SKM-1 (cell line): ENCODE measurements around the gene MED12L.

Source experiments
- DNase-seq: peaks from one replicate; lab custom pipeline; 2025; ENCODE audit not compliant: unreplicated experiment; lab: John Stamatoyannopoulos, UW

Gene MED12L

DNA sequence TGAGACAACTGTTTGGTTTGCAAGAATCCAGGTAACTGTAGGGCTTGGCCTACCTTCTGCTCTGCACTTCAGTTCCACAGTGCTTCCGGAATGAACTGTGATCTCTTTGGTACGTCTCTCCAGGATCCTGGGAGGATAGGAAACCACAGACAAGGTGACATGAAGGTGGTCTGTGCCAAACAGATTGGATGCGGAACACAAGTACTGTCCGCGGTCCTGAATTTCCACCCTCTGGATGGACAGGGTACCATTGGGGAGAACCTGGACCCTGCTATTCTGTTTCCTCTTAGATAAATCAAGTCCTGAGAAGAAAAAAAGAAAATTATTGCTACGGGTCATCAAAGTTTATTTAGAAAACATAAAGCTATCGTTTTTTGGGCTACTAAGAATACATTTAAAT, 358.1 kb downstream of the MED12L start:
- DNase-seq: no peak

DNA sequence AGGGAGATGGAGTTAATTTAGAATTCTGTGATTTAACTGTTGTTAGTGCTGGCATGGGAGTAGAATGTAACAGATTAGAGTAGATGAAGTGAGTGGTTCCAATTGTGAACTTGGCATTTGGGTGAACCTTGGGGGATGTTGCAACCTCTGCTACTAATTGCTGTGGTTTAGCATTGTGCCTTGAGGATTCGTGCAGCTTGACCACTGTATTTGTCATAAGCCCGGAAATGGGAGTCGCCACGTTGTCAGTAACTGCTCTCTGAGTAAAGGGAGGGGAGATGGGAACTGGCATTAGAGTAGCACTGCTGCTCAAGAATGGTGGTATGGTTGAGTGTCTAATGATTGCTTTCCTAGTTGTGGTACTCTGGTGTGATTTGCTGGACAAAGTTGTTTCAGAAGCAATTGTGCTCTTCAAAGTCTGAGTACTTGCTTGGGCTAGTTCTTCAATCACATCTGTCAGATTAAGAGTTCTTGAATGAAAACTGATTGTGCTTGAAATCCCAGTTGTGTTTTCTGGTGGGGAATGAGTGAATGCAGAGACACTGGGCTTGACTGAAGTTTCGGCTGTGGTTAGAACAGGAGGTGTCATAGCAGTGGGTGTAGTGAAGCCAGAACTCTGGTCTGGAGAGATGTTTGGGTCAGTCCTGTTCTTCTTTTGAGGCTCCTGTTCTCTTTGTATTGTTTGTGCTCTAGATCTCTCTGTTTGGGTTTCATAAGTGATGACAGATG, 360.0 kb downstream of the MED12L start:
- peak; percentile 86 for DNase-seq

DNA sequence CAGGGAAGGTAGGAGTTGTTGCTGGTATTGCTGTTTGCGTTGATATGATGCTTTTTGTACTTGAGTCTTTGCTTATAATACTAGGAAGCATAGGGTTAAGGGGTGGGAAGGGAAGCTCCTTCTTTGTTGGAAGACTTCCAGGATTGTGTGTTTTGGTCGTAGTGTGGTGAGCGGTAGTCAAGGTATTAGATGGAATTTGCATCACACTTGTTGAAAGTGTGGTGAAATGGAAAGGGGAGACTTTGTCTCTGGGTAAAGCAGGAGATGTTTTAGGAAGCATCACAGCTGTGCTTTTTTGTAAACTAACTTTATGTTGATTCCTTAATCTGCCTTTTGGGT, 360.5 kb downstream of the MED12L start:
- no peak for DNase-seq

DNA sequence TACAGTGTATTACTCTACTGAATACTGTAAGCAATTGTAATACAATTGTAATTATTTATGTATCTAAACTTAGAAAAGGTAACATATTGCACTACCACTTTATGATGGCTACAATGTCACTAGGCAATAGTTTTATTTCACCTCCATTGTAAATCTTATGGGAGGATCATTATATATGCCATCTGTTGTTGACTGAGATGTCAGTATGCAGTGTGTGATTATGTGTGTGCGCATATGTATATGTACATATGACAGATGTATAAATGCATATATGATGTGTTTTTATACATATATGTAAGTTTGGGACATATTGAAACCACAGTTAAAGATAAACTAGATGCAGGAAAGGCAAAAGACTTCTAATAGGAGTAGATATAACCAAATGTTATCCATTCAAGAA, 366.9 kb downstream of the MED12L start:
- DNase-seq: no peak

DNA sequence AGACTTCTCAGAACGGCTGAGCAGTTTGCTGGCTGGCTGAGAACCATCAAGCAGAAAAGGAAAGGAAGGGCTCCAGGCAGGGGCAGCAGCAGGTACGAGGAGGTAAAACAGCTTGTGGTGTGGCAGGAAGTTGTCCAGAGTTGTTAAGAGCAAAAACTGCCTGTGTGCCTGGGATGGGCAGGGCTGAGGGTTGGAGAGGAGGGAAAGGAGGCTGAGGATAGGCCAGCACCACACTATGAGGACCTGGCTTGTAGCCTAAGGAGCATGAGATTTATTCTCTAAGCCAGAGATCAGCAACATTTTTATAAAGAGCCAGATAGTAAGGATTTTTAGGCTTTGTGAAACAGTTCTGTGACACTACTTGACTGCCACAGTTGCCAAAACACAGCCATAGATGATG, 367.4 kb downstream of the MED12L start:
- no peak for DNase-seq

DNA sequence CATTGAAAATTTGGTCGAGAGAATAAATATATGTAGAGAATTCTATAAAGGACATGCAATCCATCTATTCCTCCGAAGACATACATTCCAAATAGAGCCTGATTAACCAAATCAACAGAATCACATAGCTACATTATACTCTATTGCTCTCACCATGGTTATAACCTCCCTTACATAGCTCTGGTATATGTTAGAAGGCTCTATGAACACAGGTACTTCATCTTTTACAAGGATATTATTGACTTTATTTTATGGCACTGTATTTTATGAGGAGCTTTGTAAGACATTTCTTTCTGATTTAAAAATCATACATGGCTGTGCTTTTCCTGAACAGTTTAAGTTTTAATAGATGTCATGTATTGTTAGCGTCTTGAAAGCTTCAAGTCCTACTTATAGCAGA, 370.6 kb downstream of the MED12L start:
- DNase-seq: no peak

DNA sequence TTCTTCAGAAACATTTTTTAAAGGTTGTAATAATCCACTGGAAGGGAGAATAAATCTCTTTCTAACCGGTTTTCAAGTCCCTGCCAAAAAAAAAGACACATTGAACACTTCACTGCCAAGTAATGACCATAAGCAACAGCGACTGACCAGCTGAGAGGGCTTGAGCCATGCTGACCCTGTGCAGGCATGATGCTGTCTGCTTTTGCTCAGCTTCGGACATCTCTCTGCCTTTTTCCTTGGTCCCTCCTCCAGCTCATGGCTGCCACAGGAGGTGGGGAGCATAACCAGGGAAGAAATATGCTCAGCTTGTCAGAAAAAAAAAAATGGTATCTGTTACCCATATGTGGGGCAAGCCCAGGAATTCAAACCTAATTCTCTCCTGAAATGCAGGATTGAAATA, 373.9 kb downstream of the MED12L start:
- no peak for DNase-seq

DNA sequence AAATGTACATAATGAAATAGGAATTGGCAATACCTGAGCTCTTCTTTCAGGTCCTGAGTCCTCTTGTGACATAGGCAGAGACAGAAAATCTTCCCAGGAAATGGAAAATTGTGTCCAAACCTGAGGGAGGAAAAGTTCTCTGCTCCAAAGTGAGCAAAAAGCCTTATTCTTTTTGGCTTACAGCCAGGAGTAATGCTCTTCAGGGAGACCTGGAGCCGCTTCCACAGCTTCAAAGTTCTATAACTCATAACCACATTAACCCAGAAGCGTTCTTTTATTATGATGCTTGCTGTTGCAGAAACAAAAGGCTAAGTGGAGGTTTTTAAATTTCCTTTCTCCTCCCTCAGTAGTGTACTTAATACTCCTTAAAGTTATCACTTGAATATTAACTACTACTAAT, 374.8 kb downstream of the MED12L start:
- DNase-seq: no peak

DNA sequence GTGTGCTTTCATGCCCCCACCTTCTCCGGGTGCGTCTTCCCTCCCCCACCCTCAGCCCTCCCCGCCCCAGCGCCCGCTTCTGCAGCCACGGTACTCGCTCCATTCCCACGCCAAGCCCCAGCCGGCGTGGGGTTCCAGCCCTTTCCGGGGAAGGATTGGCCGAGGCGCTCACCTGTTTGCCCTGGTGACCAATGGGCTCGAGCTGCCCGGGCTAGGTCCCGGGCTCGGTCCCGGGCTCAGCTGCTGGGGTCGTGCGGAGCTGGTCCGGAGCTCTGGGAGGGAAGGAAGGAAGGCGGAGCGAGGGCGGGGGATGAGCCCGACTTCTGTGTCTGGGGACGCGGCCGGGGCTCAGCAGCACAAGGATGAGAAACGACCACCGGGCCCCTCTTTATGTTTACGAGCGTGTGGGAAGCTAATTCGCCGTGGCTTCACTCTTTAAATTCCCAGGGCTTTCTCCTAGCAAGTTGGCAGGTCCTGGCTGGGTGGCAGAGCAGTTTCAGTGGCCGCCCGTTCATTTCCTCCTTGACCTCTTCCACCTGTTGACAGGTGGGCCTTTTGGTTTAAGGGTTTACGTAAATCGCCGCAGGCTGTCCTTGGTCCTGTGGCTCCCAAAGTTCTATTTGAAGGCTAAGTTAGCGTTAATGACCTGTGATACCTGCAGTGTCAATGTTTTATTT, 375.4 kb downstream of the MED12L start, which contains the start of gene IGSF10:
Gene IGSF10 (minus strand): TSS at position 288 of the 677 bp plus-strand sequence. CDS start 2,352 bp downstream, outside the sequence.
- no peak for DNase-seq

DNA sequence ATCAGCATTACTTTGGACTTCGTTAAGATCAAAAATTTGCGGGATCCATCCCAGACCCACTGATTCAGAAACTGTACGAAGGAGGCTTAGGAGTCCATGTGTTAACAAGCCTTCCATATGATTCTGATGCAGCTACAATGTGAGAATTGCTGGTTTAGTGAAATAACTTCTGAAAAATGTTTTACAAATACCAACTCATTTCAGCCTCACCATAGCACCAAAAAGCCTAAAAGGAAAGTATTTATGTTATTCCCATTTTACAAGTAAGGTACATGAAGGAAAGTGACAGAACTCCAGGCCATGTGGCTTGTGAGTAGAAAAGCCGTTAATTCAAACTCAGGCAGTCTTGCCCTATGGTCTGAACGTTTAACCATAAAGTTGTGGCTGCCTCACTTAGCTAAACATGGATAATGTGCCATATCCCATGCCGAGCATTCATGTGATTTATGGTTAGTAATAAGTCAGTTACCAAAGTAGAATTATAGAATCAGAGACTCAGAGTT, 376.9 kb downstream of the MED12L start:
- DNase-seq: no peak

DNA sequence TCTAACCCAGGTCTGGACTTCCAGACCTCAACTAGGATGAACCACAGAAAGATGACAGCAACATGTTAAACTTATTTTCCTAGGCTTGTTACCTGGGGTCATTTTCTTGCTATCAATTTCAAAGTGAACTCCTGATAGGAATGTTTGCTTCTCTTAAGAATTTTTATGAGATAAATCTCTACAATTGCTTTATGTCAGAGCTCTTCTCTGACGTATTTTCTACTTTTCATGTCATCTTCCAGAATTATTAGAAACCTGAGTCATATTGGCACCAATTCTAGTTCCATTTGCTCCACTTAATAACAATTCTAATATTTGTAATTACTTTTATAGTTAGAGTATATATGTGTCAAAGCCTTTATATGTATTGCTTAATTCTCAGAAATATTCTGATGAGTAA, 377.5 kb downstream of the MED12L start:
- DNase-seq: no peak

DNA sequence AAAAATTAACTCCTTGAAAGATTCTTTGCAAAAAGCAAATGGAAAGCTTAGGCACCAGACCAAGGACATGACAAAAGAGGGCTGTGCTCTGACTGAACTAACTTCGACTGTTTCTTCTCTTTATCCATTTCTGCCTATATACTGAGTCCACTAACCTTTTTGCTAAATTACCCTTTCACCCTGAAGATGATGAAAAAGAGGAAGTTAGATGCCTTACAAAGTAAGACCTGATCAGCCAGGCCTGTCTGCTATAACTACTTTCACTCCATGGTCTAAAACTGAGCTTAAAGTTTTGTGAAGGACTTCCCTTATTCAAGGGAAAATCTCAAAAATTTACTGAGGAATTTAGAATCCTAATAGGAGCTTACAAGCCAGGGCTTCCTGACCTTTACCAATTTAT, 381.6 kb downstream of the MED12L start:
- peak; percentile 61 for DNase-seq

DNA sequence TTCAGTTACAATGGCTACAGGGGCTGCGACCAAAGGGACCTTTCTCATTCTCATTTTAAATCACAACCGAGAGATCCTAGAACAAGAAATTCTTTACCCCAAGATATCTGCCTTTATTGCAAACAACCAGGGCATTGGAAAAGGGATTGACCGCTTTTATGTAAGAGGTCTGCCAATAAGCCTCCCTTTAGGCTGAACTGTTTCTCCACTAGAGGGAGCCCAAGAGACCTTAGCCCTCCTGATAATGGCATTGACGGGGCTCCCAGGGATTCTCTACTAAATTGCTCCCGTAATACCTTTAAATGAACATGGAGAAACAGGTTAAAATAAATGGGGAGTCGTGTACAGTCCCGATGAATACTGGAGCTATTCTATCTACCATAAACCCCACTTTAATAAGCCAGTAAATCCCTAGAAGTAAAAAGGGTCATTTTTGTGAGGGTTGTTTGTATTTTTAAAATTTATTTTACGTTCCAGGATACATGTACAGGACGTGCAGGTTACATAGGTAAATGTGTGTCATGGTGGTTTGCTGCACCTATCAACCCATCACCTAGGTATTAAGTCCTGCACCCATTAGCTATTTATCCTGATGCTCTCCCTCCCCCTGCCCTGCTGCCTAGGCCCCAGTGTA, 382.9 kb downstream of the MED12L start:
- peak; percentile 27 for DNase-seq

DNA sequence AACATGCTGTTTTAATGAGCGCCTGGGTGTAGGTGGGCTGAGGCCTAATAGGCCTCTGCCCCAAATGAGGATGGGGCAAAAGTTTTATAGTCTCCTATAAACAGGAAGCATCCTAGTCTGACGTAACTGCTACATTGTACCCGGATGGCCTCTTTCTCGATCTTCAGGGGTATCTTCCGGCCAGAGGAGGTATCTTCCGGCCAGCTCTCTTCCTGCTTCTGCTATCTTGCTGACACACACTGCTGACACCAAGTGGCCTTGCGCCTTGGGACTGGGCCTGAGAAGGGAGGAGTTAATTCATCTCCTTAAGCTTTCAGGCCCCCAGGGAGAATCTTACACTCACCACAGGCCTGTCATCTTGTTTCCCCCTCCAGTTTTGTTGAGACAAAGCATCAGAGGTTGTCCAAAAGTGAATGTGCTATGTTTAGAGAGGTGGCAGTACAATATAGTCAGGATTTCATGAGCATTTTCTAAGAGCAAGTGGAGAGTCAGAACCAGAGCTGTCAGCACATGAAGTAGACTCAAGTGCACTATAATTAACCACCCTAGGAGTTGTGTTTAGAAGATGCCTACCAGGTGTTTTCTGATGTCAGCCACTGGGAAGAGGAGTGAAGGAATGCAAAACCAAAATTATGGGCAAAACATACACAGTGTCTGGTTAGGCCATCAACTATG, 391.0 kb downstream of the MED12L start:
- DNase-seq: no peak

DNA sequence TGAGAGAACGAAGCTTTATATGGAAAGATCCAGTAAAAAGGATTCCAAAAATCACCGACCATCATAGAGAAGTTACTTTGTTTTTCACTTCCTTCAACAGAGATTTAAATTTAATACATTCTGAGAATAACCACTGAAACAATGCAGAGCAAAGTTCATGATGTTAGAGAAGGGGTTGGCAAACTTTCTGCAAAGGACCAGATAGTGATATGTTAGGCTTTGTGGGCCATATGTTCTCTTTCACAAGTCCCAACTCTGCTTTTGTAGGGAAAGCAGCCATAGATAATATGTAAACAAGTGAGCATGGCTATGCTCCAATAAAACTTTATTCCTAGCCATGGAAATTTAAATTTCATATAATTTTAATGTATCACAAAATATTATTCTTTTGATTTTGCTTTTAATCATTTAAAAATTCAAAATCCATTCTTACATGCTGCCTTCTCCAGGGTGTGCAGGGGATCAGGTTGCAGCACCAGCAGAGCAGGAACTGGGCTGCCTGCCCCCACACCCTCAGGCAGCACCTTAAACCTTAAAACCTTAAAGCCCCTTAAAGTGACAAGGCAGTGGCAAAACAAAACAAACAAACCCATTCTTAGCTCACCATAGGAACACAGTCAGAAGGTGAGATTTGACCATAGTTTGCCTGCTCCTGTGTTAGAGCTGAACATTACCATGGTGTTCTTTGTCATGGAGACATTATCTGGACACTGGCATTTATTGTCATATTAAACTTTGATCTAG, 392.3 kb downstream of the MED12L start:
- no peak for DNase-seq

DNA sequence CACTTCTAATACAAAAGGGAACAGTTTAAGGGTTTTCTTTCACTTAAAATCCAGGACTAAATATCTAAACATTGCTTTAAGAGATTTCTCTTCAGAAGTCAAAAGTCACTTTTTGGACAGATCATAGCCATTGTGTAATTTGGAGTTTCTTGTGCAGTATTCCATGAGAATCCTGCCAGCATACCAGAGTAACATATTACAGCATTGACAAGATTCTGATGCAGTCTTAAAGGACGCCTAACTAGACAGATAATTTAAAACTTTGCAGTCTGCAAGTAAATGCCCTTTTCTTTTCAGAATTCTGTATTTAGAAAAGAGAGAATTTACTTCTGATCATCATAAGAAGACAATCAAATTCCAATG, 392.9 kb downstream of the MED12L start:
- no peak for DNase-seq

DNA sequence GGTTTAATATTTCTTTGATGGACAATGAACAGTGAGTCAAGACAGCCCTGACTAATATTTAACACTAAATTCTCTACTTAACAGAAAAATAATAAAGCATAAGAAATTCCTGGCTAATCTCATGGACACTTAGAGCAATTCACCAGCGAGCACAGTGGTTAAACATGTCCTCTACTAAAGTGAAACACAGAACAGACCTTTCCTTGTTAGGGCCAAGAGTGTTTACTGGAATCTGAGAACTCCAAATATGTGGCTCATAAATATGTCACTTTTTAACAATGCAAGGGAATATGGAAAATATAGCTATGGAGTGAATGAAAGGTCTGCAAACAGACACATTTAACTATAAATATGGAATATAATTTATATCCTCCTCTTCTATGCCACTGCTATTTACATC, 394.0 kb downstream of the MED12L start:
- no peak for DNase-seq

DNA sequence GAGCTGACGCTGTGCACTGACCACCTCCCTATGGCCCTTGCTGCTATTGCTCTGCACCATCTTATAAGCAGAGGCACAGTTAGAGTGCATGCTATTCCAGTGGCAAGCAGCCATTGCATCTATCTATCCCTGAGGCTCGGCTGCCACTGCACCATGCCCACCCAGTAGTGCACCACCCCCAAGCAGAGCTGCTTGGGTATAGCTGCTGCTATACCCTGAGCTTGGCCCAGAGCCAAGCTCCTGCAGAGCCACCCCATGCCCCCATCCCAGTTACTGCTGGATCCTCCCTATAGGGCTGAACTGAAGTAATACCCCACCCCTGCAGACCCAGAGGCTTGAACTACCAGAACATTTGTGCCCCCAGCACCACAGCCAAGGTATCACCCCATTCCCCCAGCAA, 395.0 kb downstream of the MED12L start:
- DNase-seq: no peak

DNA sequence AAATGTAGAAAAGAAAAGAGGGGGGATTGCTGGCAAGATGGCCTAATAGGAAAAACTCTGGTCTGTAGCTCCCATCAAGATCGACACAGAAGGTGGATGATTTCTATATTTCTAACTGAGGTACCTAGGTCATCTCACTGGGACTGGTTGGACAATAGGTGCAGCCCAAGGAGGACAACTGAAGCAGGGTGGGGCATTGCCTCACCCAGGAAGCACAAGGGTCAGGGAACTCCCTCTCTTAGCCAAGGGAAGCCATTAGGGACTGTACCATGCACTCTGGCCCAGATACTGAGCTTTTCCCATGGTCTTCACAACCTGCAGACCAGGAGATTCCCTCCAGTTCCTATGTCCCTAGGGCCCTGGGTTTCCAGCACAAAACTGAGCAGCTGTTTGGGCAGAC, 398.0 kb downstream of the MED12L start:
- no peak for DNase-seq

DNA sequence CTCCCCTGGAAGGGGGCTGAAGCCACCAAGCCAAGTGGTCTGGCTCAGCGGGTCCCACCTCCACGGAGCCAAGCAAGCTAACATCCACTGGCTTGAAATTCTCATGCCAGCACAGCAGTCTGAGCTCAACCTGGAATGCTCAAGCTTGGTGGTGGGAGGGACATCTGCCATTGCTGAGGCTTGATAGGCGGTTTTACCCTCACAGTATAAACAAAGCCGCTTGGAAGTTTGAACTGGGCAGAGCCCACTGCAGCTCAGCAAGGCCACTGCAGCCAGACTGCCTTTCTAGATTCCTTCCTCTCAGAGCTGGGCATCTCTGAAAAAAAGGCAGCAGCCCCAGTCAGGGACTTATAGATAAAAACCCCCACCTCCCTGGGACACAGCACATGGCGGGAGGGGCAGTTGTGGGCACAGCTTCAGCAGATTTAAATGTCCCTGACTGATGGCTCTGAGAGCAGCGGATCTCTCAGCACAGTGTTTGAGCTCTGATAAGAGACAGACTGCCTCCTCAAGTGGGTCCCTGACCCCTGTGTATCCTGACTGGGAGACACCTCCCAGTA, 398.6 kb downstream of the MED12L start:
- no peak for DNase-seq
